Measurements from ENCODE around the gene PLEKHN1.
"Not testable (repeated sequence)": the region's sequence is repeated elsewhere in the genome, so short reads cannot be mapped to it uniquely, and the experiment has no call there.

Gene PLEKHN1

GRCh38 chr1:981955-982558 lies 15.8 kb downstream of the PLEKHN1 start, which contains the start of gene PERM1:
TSS of gene PERM1 (minus strand) at chr1:982093. CDS start at chr1:981029, 1,064 bp downstream.
- in situ Hi-C loops (cut with HindIII; ENCODE audit: low pct_ligation_motif_present, low sequenced_read_pairs) = no loop called here
- H3K36me3 ChIP-seq (replicated peaks) = no peaks in the 10 kb centered on the region
- H3K27ac ChIP-seq = no peak within 1 kb of the TSS
- TF ChIP-seq CTCF (IDR thresholded peaks at IDR 0.05; ENCODE audit: low read depth, low read length, missing control alignments) = no peak
- H3K27me3 ChIP-seq (replicated peaks) = peaks cover 3% of the 10 kb centered on the region
- no peak for DNase-seq
- no peak within 1 kb of the TSS for H3K4me3 ChIP-seq (ENCODE audit: low read depth, low read length)

GRCh38 chr1:982765-983436 lies 16.6 kb downstream of the PLEKHN1 start:
- Histone ChIP-seq H3K4me3 (ENCODE audit: low read depth, low read length) (no peak overlapping the region), H3K27me3 (replicated peaks) (peaks cover 3% of the 10 kb centered on the region), H3K36me3 (replicated peaks) (no peaks in the 10 kb centered on the region), H3K27ac (no peak overlapping the region)
- no peak for TF ChIP-seq CTCF (IDR thresholded peaks at IDR 0.05; ENCODE audit: low read depth, low read length, missing control alignments)
- in situ Hi-C loops (cut with HindIII; ENCODE audit: low pct_ligation_motif_present, low sequenced_read_pairs) = no loop called here
- no peak for DNase-seq

GRCh38 chr1:983798-984475 lies 17.7 kb downstream of the PLEKHN1 start:
- in situ Hi-C loops (cut with HindIII; ENCODE audit: low pct_ligation_motif_present, low sequenced_read_pairs) = no loop called here
- Histone ChIP-seq H3K36me3 (replicated peaks) (no peaks in the 10 kb centered on the region), H3K27ac (no peak overlapping the region), H3K4me3 (ENCODE audit: low read depth, low read length) (peak overlapping the region; percentile 9), H3K27me3 (replicated peaks) (peaks cover 3% of the 10 kb centered on the region)
- no peak for DNase-seq
- TF ChIP-seq CTCF (IDR thresholded peaks at IDR 0.05; ENCODE audit: low read depth, low read length, missing control alignments) = peak; percentile 82

GRCh38 chr1:984476-984814 lies 18.2 kb downstream of the PLEKHN1 start:
- Histone ChIP-seq H3K36me3 (replicated peaks) (no peaks in the 10 kb centered on the region), H3K27ac (no peak overlapping the region), H3K4me3 (ENCODE audit: low read depth, low read length) (peak overlapping the region; percentile 9), H3K27me3 (replicated peaks) (peaks cover 3% of the 10 kb centered on the region)
- in situ Hi-C loops (cut with HindIII; ENCODE audit: low pct_ligation_motif_present, low sequenced_read_pairs) = no loop called here
- TF ChIP-seq CTCF (IDR thresholded peaks at IDR 0.05; ENCODE audit: low read depth, low read length, missing control alignments) = no peak
- no peak for DNase-seq

- H3K27me3 ChIP-seq (replicated peaks) = peaks cover 3% of the 10 kb centered on the region
- no peak overlapping the region for H3K4me3 ChIP-seq (ENCODE audit: low read depth, low read length)
- no peaks in the 10 kb centered on the region for H3K36me3 ChIP-seq (replicated peaks)
- TF ChIP-seq CTCF (IDR thresholded peaks at IDR 0.05; ENCODE audit: low read depth, low read length, missing control alignments) = no peak
- in situ Hi-C loops (cut with HindIII; ENCODE audit: low pct_ligation_motif_present, low sequenced_read_pairs) = no loop called here
- DNase-seq = no peak
- H3K27ac ChIP-seq = no peak overlapping the region
Measured at GRCh38 chr1:985126-985525, 18.8 kb downstream of the PLEKHN1 start.

GRCh38 chr1:988061-988460 lies 21.8 kb downstream of the PLEKHN1 start:
- in situ Hi-C loops (cut with HindIII; ENCODE audit: low pct_ligation_motif_present, low sequenced_read_pairs); DNase-seq; H3K4me3 ChIP-seq (ENCODE audit: low read depth, low read length); H3K27me3 ChIP-seq (replicated peaks); H3K27ac ChIP-seq; H3K36me3 ChIP-seq (replicated peaks): not testable (repeated sequence)

- H3K27me3 ChIP-seq (replicated peaks); in situ Hi-C loops (cut with HindIII; ENCODE audit: low pct_ligation_motif_present, low sequenced_read_pairs); H3K27ac ChIP-seq; H3K36me3 ChIP-seq (replicated peaks); H3K4me3 ChIP-seq (ENCODE audit: low read depth, low read length); DNase-seq: not testable (repeated sequence)
Measured at GRCh38 chr1:991275-991674, 25.0 kb downstream of the PLEKHN1 start.
